ENCODE data around the gene BSPRY.
A peak's percentile ranks its signal among the peaks of the same experiment; 100 is the strongest.

Gene BSPRY

GRCh38 chr9:113326230-113326629 lies 23.1 kb upstream of the BSPRY start:
- Histone ChIP-seq H3K4me1 (ENCODE audit: low read length) (peaks cover 8% of the 10 kb centered on the region), H2AFZ (ENCODE audit: low read length) (no peak overlapping the region), H3K79me2 (ENCODE audit: low read length) (no peaks in the 10 kb centered on the region), H3K27me3 (replicated peaks; ENCODE audit: insufficient read depth, low read length) (no peaks in the 10 kb centered on the region), H3K9me2 (replicated peaks; ENCODE audit: insufficient read depth, low read length) (no peaks in the 10 kb centered on the region), H3K4me2 (ENCODE audit: low read depth, low read length) (no peak overlapping the region), H4K20me1 (ENCODE audit: insufficient read depth, low read length) (no peaks in the 10 kb centered on the region), H3K27ac (ENCODE audit: low read length) (no peak overlapping the region), H3K9me3 (replicated peaks; ENCODE audit: insufficient read depth, low read length) (no peaks in the 10 kb centered on the region), H3K36me3 (replicated peaks; ENCODE audit: insufficient read depth, low read length) (no peaks in the 10 kb centered on the region), H3K9ac (ENCODE audit: low read length) (no peak overlapping the region), H3F3A (ENCODE audit: insufficient read depth, low read length) (no peaks in the 10 kb centered on the region), H3K4me3 (ENCODE audit: low read length) (no peak overlapping the region)
- DNase-seq = no peak
- no peak for TF ChIP-seq EZH2phosphoT487 (IDR thresholded peaks at IDR 0.05; ENCODE audit: low read length)
- no peak for TF ChIP-seq EZH2 (optimal IDR thresholded peaks at IDR 0.05; ENCODE audit: low read depth, low read length)
- TF ChIP-seq CTCF (IDR thresholded peaks at IDR 0.05; ENCODE audit: low read length) = no peak

- no peak for TF ChIP-seq CTCF (IDR thresholded peaks at IDR 0.05; ENCODE audit: low read length)
- no peaks in the 10 kb centered on the region for H4K20me1 ChIP-seq (ENCODE audit: insufficient read depth, low read length)
- H3K36me3 ChIP-seq (replicated peaks; ENCODE audit: insufficient read depth, low read length) = no peaks in the 10 kb centered on the region
- H3K4me2 ChIP-seq (ENCODE audit: low read depth, low read length) = no peak overlapping the region
- H3K27ac ChIP-seq (ENCODE audit: low read length) = no peak overlapping the region
- no peak overlapping the region for H3K4me3 ChIP-seq (ENCODE audit: low read length)
- H3K27me3 ChIP-seq (replicated peaks; ENCODE audit: insufficient read depth, low read length) = no peaks in the 10 kb centered on the region
- no peak overlapping the region for H2AFZ ChIP-seq (ENCODE audit: low read length)
- no peaks in the 10 kb centered on the region for H3K79me2 ChIP-seq (ENCODE audit: low read length)
- no peaks in the 10 kb centered on the region for H3K9me2 ChIP-seq (replicated peaks; ENCODE audit: insufficient read depth, low read length)
- H3F3A ChIP-seq (ENCODE audit: insufficient read depth, low read length) = peaks cover 9% of the 10 kb centered on the region
- no peak for DNase-seq
- H3K9ac ChIP-seq (ENCODE audit: low read length) = no peak overlapping the region
- H3K4me1 ChIP-seq (ENCODE audit: low read length) = peaks cover 19% of the 10 kb centered on the region
- no peaks in the 10 kb centered on the region for H3K9me3 ChIP-seq (replicated peaks; ENCODE audit: insufficient read depth, low read length)
Measured at GRCh38 chr9:113328045-113328782, 21.1 kb upstream of the BSPRY start.

- DNase-seq = peak; percentile 64
- Histone ChIP-seq H3K4me3 (ENCODE audit: low read length) (no peak overlapping the region), H3K4me2 (ENCODE audit: low read depth, low read length) (peak overlapping the region; percentile 20; the same call in 1 of the 2 replicates), H3F3A (ENCODE audit: insufficient read depth, low read length) (peaks cover 9% of the 10 kb centered on the region), H3K4me1 (ENCODE audit: low read length) (peaks cover 19% of the 10 kb centered on the region), H3K79me2 (ENCODE audit: low read length) (no peaks in the 10 kb centered on the region), H3K9me3 (replicated peaks; ENCODE audit: insufficient read depth, low read length) (no peaks in the 10 kb centered on the region), H3K9me2 (replicated peaks; ENCODE audit: insufficient read depth, low read length) (no peaks in the 10 kb centered on the region), H2AFZ (ENCODE audit: low read length) (no peak overlapping the region), H3K36me3 (replicated peaks; ENCODE audit: insufficient read depth, low read length) (no peaks in the 10 kb centered on the region), H3K27ac (ENCODE audit: low read length) (peak overlapping the region; percentile 11; the same call in 1 of the 2 replicates), H4K20me1 (ENCODE audit: insufficient read depth, low read length) (no peaks in the 10 kb centered on the region), H3K9ac (ENCODE audit: low read length) (no peak overlapping the region), H3K27me3 (replicated peaks; ENCODE audit: insufficient read depth, low read length) (no peaks in the 10 kb centered on the region)
- TF ChIP-seq EZH2phosphoT487 (IDR thresholded peaks at IDR 0.05; ENCODE audit: low read length) (no peak), CTCF (IDR thresholded peaks at IDR 0.05; ENCODE audit: low read length) (peak; percentile 25)
Measured at GRCh38 chr9:113331780-113332179, 17.6 kb upstream of the BSPRY start.
